Smooth muscle cell (in vitro differentiated cells): ENCODE results near the gene CATSPERD. TPM values are rescaled to one million over a fixed set of nuclear protein-coding genes. Genes with fewer than 3 reads are reported as not detected.

ENCODE experiments used
- DNase-seq: peaks from one replicate; lab custom pipeline; 2025; ENCODE audit not compliant: unreplicated experiment; lab: John Stamatoyannopoulos, UW
- H2AFZ ChIP-seq: fragments of 200-600 bp; sonication (generic); 2 replicates; pipeline ENCODE4 v1.6.0; 2016; ENCODE audit warnings: antibody characterized with exemption, low read depth, mild to moderate bottlenecking
- H3F3A ChIP-seq: fragments of 200-600 bp; sonication (generic); 2 replicates; pipeline ENCODE4 v1.6.0; 2017; ENCODE audit warnings: antibody characterized with exemption, low read depth
- H3K27ac ChIP-seq: fragments of 200-600 bp; sonication (generic); 2 replicates; pipeline ENCODE4 v1.5.1; 2016; ENCODE audit warnings: low read depth, mild to moderate bottlenecking
- H3K27me3 ChIP-seq: fragments of 200-600 bp; sonication (generic); 2 replicates; pipeline ENCODE4 v1.6.1; 2016; ENCODE audit warnings: low read depth, mild to moderate bottlenecking
- H3K36me3 ChIP-seq: fragments of 200-600 bp; sonication (generic); 2 replicates; pipeline ENCODE4 v1.5.1; 2016; ENCODE audit warnings: low read depth
- H3K4me1 ChIP-seq: fragments of 200-600 bp; sonication (generic); 2 replicates; pipeline ENCODE4 v1.5.1; 2016; ENCODE audit warnings: low read depth
- H3K4me2 ChIP-seq: fragments of 200-600 bp; sonication (generic); 2 replicates; pipeline ENCODE4 v1.6.0; 2016; ENCODE audit warnings: mild to moderate bottlenecking
- H3K4me3 ChIP-seq: fragments of 200-600 bp; sonication (generic); 2 replicates; pipeline ENCODE4 v1.5.1; 2016; ENCODE audit warnings: mild to moderate bottlenecking
- H3K79me2 ChIP-seq: fragments of 200-600 bp; sonication (generic); 2 replicates; pipeline ENCODE4 v1.6.0; 2016; ENCODE audit warnings: low read depth, mild to moderate bottlenecking
- H3K9ac ChIP-seq: fragments of 200-600 bp; sonication (generic); 2 replicates; pipeline ENCODE4 v1.6.0; 2016; ENCODE audit warnings: low read depth
- H3K9me3 ChIP-seq: fragments of 200-600 bp; sonication (generic); replicated peaks from 2 replicates; pipeline ENCODE4 v1.5.1; 2016; ENCODE audit warnings: low read depth
- H4K20me1 ChIP-seq: fragments of 200-600 bp; sonication (generic); 2 replicates; pipeline ENCODE4 v1.6.0; 2016; ENCODE audit warnings: low read depth
- CTCF ChIP-seq: fragments of 200-600 bp; sonication (generic); IDR thresholded peaks from 2 replicates; pipeline ENCODE4 v1.5.1; 2017; ENCODE audit warnings: borderline replicate concordance, mild to moderate bottlenecking, antibody characterized with exemption; ENCODE audit not compliant: insufficient read depth, poor library complexity, severe bottlenecking
- WGBS: methylation state at CpG from one replicate; pipeline ENCODE4 v1.1.7; 2016; ENCODE audit warnings: low lambda C conversion rate; 5-methylcytosine and 5-hydroxymethylcytosine counted together
- polyA plus RNA-seq: library from polyadenylated mRNA; unstranded; fragments of >200 nt; fragmentation: Nextera tagmentation; extraction: Ambion mirVana; gene quantifications from 2 replicates; pipeline ENCODE4 v1.2.1, GENCODE V29; 2016
- total RNA-seq: library from RNA; depleted of rRNA; stranded (reverse); fragments of >200 nt; gene quantifications from 2 replicates; pipeline ENCODE4 v1.2.3, GENCODE V29; 2014

CATSPERD gene
- total and polyA plus RNA-seq, 2 experiments from 2014 or later = not detected

- no peak for TF ChIP-seq CTCF
- Histone ChIP-seq H3K27me3 (no peaks in the 10 kb centered on the region), H3K27ac (no peak overlapping the region), H3K4me3 (no peak overlapping the region), H3K36me3 (no peaks in the 10 kb centered on the region), H4K20me1 (no peaks in the 10 kb centered on the region), H3K9me3 (no peaks in the 10 kb centered on the region), H3K4me2 (no peak overlapping the region), H2AFZ (no peak overlapping the region), H3K79me2 (no peaks in the 10 kb centered on the region), H3F3A (no peaks in the 10 kb centered on the region), H3K4me1 (no peaks in the 10 kb centered on the region), H3K9ac (no peak overlapping the region)
- DNase-seq = no peak
- WGBS = 84% methylated on average over 30 of the region's 30 CpGs
These were observed 103.3 kb downstream of the CATSPERD start for GRCh38 chr19:5823579-5824281.

GRCh38 chr19:5824751-5825150 is 104.3 kb downstream of the CATSPERD start:
- no peak overlapping the region for H3K4me2 ChIP-seq
- no peaks in the 10 kb centered on the region for H3K79me2 ChIP-seq
- TF ChIP-seq CTCF = no peak
- H2AFZ ChIP-seq = no peak overlapping the region
- no peaks in the 10 kb centered on the region for H4K20me1 ChIP-seq
- no peaks in the 10 kb centered on the region for H3K4me1 ChIP-seq
- H3K27ac ChIP-seq = no peak overlapping the region
- no peaks in the 10 kb centered on the region for H3F3A ChIP-seq
- no peaks in the 10 kb centered on the region for H3K36me3 ChIP-seq
- no peak overlapping the region for H3K4me3 ChIP-seq
- no peaks in the 10 kb centered on the region for H3K9me3 ChIP-seq
- DNase-seq = no peak
- H3K9ac ChIP-seq = no peak overlapping the region
- no peaks in the 10 kb centered on the region for H3K27me3 ChIP-seq
- 95% methylated on average over 8 of the region's 10 CpGs for WGBS

- no peaks in the 10 kb centered on the region for H3K9me3 ChIP-seq
- no peaks in the 10 kb centered on the region for H3K36me3 ChIP-seq
- no peak overlapping the region for H2AFZ ChIP-seq
- no peaks in the 10 kb centered on the region for H3K79me2 ChIP-seq
- H3K4me3 ChIP-seq = no peak overlapping the region
- no peak overlapping the region for H3K9ac ChIP-seq
- H3K4me2 ChIP-seq = no peak overlapping the region
- no peak for TF ChIP-seq CTCF
- H3K4me1 ChIP-seq = no peaks in the 10 kb centered on the region
- no peaks in the 10 kb centered on the region for H3F3A ChIP-seq
- H3K27me3 ChIP-seq = no peaks in the 10 kb centered on the region
- no peak for DNase-seq
- WGBS = 94% methylated on average over 21 of the region's 21 CpGs
- H4K20me1 ChIP-seq = no peaks in the 10 kb centered on the region
- H3K27ac ChIP-seq = no peak overlapping the region
These were observed 104.7 kb downstream of the CATSPERD start for GRCh38 chr19:5825178-5825577.
